Epithelial cell of proximal tubule (primary cell): ENCODE data around the gene PRKN. TPM values are rescaled to one million over a fixed set of nuclear protein-coding genes. Genes with fewer than 3 reads are reported as not detected.
"Not testable (repeated sequence)": the region's sequence is repeated elsewhere in the genome, so short reads cannot be mapped to it uniquely, and the experiment has no call there.

ENCODE experiments used
- DNase-seq: peaks from one replicate; pipeline ENCODE4 v3.0.0-alpha.2; 2011; ENCODE audit warnings: low read depth
- H3K4me3 ChIP-seq: 2 replicates; pipeline ENCODE4 v1.5.1; 2011; ENCODE audit warnings: low read depth, mild to moderate bottlenecking, low read length
- CTCF ChIP-seq: conservative IDR thresholded peaks from 2 replicates; pipeline ENCODE4 v1.5.1; 2012; ENCODE audit warnings: low read depth, mild to moderate bottlenecking, low read length
- total RNA-seq: library from RNA; depleted of rRNA; stranded (reverse); fragments of >200 nt; gene quantifications from 2 replicates; pipeline ENCODE4 v1.2.3, GENCODE V29; 2015

The PRKN gene
- total RNA-seq, 1 donor from 2014 or later = 0.58 TPM

GRCh38 chr6:162541019-162541601 lies 186.5 kb downstream of the PRKN start:
- no peak overlapping the region for H3K4me3 ChIP-seq
- no peak for TF ChIP-seq CTCF
- no peak for DNase-seq

GRCh38 chr6:162539321-162539720 lies 188.2 kb downstream of the PRKN start:
- H3K4me3 ChIP-seq = no peak overlapping the region
- no peak for TF ChIP-seq CTCF
- no peak for DNase-seq

GRCh38 chr6:162538643-162539064 lies 188.9 kb downstream of the PRKN start:
- TF ChIP-seq CTCF = no peak
- H3K4me3 ChIP-seq = no peak overlapping the region
- no peak for DNase-seq

GRCh38 chr6:162533009-162533400 lies 194.6 kb downstream of the PRKN start:
- no peak for DNase-seq

GRCh38 chr6:162532283-162533008 lies 195.1 kb downstream of the PRKN start:
- H3K4me3 ChIP-seq = no peak overlapping the region
- no peak for TF ChIP-seq CTCF
- no peak for DNase-seq

More at GRCh38 chr6:162533009-162533400, 194.6 kb downstream of the PRKN start:
- no peak overlapping the region for H3K4me3 ChIP-seq
- TF ChIP-seq CTCF = no peak

GRCh38 chr6:162531391-162531790 lies 196.2 kb downstream of the PRKN start:
- not testable (repeated sequence) for H3K4me3 ChIP-seq, DNase-seq

- no peak for DNase-seq
- H3K4me3 ChIP-seq = no peak overlapping the region
- no peak for TF ChIP-seq CTCF
Observed at GRCh38 chr6:162528538-162528937, 199.0 kb downstream of the PRKN start.
